Caco-2 (cell line): ENCODE data around the gene SLC6A17. TPM values are rescaled to one million over a fixed set of nuclear protein-coding genes. Genes with fewer than 3 reads are reported as not detected.

Experiments
- BruUV-seq: library from RNA; stranded (reverse); fragments of 400-500 nt; replicated peaks from 2 replicates; lab custom pipeline; 2021; lab: Mats Ljungman, UMichigan
- CTCF ChIA-PET: fragments of 300-600 bp; sonication (Branson Sonifier 250); formaldehyde crosslinking; loops from one replicate; lab custom pipeline; 2022; ENCODE audit warnings: antibody characterized with exemption; lab: Charles Lee
- POLR2A ChIA-PET: fragments of 300-600 bp; sonication (Branson Sonifier 250); formaldehyde crosslinking; loops from one replicate; lab custom pipeline; 2022; ENCODE audit warnings: antibody characterized with exemption; lab: Charles Lee
- DNase-seq, 2 experiments: peaks; one replicate each; pipeline versions ENCODE4 v3.0.0 to v3.0.0-alpha.2; 2020 to 2022
- H3K27me3 ChIP-seq: replicated peaks from 2 replicates; pipeline ENCODE4 v1.6.0; 2011; ENCODE audit warnings: low read length; ENCODE audit not compliant: control insufficient read depth, insufficient read depth
- H3K36me3 ChIP-seq: 2 replicates; pipeline ENCODE4 v1.5.1; 2011; ENCODE audit warnings: low read length; ENCODE audit not compliant: control insufficient read depth, insufficient read depth
- H3K4me1 ChIP-seq: fragments of 250-450 bp; sonication (Bioruptor Pico); 2 replicates; pipeline ENCODE4 v1.5.1; 2020; ENCODE audit warnings: mild to moderate bottlenecking
- H3K4me3 ChIP-seq: 2 replicates; pipeline ENCODE4 v1.5.1; 2011; ENCODE audit warnings: low read depth, mild to moderate bottlenecking, control low read depth, low read length
- H3K9me3 ChIP-seq: fragments of 250-450 bp; sonication (Bioruptor Pico); 2 replicates; pipeline ENCODE4 v1.5.1; 2020; ENCODE audit warnings: mild to moderate bottlenecking, moderate library complexity
- H3K27ac Mint-ChIP-seq: one replicate; pipeline ENCODE4 v1.8.0; 2022; ENCODE audit warnings: mixed read lengths; ENCODE audit not compliant: unreplicated experiment
- H3K27me3 Mint-ChIP-seq: one replicate; pipeline ENCODE4 v1.8.0; 2022; ENCODE audit warnings: mixed read lengths; ENCODE audit not compliant: insufficient read depth, unreplicated experiment
- H3K36me3 Mint-ChIP-seq: one replicate; pipeline ENCODE4 v1.8.0; 2022; ENCODE audit warnings: mild to moderate bottlenecking, mixed read lengths; ENCODE audit not compliant: insufficient read depth, unreplicated experiment
- H3K4me1 Mint-ChIP-seq: one replicate; pipeline ENCODE4 v1.8.0; 2022; ENCODE audit warnings: low read depth, mixed read lengths; ENCODE audit not compliant: unreplicated experiment
- H3K4me3 Mint-ChIP-seq: one replicate; pipeline ENCODE4 v1.8.0; 2022; ENCODE audit warnings: mild to moderate bottlenecking, moderate library complexity, mixed read lengths; ENCODE audit not compliant: unreplicated experiment
- H3K9me3 Mint-ChIP-seq: one replicate; pipeline ENCODE4 v1.8.0; 2022; ENCODE audit warnings: mixed read lengths; ENCODE audit not compliant: unreplicated experiment
- CTCF ChIP-seq, 2 experiments: fragments of 200-600 bp in 1 of 2; IDR thresholded peaks; 1 replicate in 1 of 2; 2 replicates in 1 of 2; pipeline versions ENCODE4 v1.5.1 to v1.8.0; 2011 to 2022; ENCODE audit warnings: antibody characterized with exemption in 1 of 2, control low read depth in 1 of 2, inconsistent platforms in 1 of 2, low read depth in 1 of 2, low read length in 1 of 2, mild to moderate bottlenecking in 1 of 2, moderate library complexity in 1 of 2; ENCODE audit not compliant: insufficient read depth in 1 of 2, severe bottlenecking in 1 of 2, unreplicated experiment in 1 of 2
- intact Hi-C: fragments of 100-400 bp; cut with micrococcal nuclease; formaldehyde crosslinking; loops from one replicate; pipeline ENCODE4 v1.10.0; 2022; ENCODE audit not compliant: unreplicated experiment
- total RNA-seq: library from RNA; stranded (reverse); gene quantifications from 2 replicates; pipeline ENCODE4 v1.2.3, GENCODE V29; 2022

Gene SLC6A17
- total RNA-seq, 1 experiment from 2014 or later: not detected

- Histone ChIP-seq H3K9me3 (no peaks in the 10 kb centered on the region), H3K4me3 (no peak overlapping the region), H3K4me1 (peaks cover 16% of the 10 kb centered on the region), H3K27me3 (no peaks in the 10 kb centered on the region), H3K36me3 (no peaks in the 10 kb centered on the region)
- no peak for TF ChIP-seq CTCF (IDR thresholded peaks at IDR 0.05; ENCODE audit: insufficient read depth in 1 of 2, low read depth in 1 of 2, low read length in 1 of 2, severe bottlenecking in 1 of 2, unreplicated experiment in 1 of 2)
- Mint-ChIP-seq H3K9me3 (no peaks in the 10 kb centered on the region), H3K36me3 (peaks cover 9% of the 10 kb centered on the region), H3K4me1 (peaks cover 12% of the 10 kb centered on the region), H3K27ac (no peak overlapping the region), H3K27me3 (no peaks in the 10 kb centered on the region), H3K4me3 (no peak overlapping the region)
- no TSS peak for BruUV-seq
- no peak for DNase-seq
- ChIA-PET CTCF (interaction anchor here (1.3 kb wide), 1 partner anchor 18 kb away, joined by 4 read pairs; no protein-coding TSS in a partner anchor), POLR2A (no interaction called here)
- intact Hi-C loops: no loop called here
Measured at GRCh38 chr1:110225756-110226404, 75.6 kb downstream of the SLC6A17 start.

- Mint-ChIP-seq H3K4me3 (no peak overlapping the region), H3K9me3 (no peaks in the 10 kb centered on the region), H3K27me3 (no peaks in the 10 kb centered on the region), H3K27ac (no peak overlapping the region), H3K36me3 (peaks cover 9% of the 10 kb centered on the region), H3K4me1 (peaks cover 12% of the 10 kb centered on the region)
- ChIA-PET CTCF (no interaction called here), POLR2A (no interaction called here)
- H3K36me3 ChIP-seq: no peaks in the 10 kb centered on the region
- no TSS peak for BruUV-seq
- no peak for DNase-seq
- H3K4me1 ChIP-seq: peaks cover 16% of the 10 kb centered on the region
- no peaks in the 10 kb centered on the region for H3K27me3 ChIP-seq
- H3K9me3 ChIP-seq: no peaks in the 10 kb centered on the region
- TF ChIP-seq CTCF (IDR thresholded peaks at IDR 0.05; ENCODE audit: insufficient read depth in 1 of 2, low read depth in 1 of 2, low read length in 1 of 2, severe bottlenecking in 1 of 2, unreplicated experiment in 1 of 2): no peak
- no peak overlapping the region for H3K4me3 ChIP-seq
- intact Hi-C loops: no loop called here
Measured at GRCh38 chr1:110227774-110228173, 77.5 kb downstream of the SLC6A17 start.

DNA sequence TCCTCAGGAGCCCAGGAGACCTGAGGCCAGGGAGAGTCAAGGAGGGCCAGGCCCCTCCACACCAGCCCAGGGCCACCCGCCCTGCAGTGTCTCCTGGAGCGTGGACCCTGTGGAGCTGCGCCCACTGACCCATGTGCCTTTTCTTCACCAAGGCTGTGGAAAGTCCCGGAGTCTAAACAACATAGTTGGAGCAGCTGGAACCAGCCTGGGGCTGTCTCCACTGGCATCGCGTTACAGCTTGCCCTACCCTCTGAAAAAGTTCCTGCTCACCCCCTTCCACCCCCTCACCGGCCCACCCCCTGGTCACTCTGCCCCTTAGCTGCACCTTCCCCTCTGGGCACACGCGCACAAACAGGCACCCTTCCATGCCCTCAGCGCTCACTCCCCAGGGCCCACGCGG is 78.1 kb downstream of the SLC6A17 start:
- Mint-ChIP-seq H3K27me3 (no peaks in the 10 kb centered on the region), H3K36me3 (peaks cover 9% of the 10 kb centered on the region), H3K9me3 (no peaks in the 10 kb centered on the region), H3K4me1 (peaks cover 12% of the 10 kb centered on the region), H3K27ac (no peak overlapping the region), H3K4me3 (no peak overlapping the region)
- ChIA-PET POLR2A (interaction anchor here (0.6 kb wide), 1 partner anchor 102 kb away, joined by 4 read pairs; no protein-coding TSS in a partner anchor), CTCF (interaction anchor here (1.2 kb wide), 1 partner anchor 19 kb away, joined by 4 read pairs; no protein-coding TSS in a partner anchor)
- Histone ChIP-seq H3K27me3 (no peaks in the 10 kb centered on the region), H3K4me3 (no peak overlapping the region), H3K4me1 (peaks cover 16% of the 10 kb centered on the region), H3K9me3 (no peaks in the 10 kb centered on the region), H3K36me3 (no peaks in the 10 kb centered on the region)
- TF ChIP-seq CTCF (IDR thresholded peaks at IDR 0.05; ENCODE audit: insufficient read depth in 1 of 2, low read depth in 1 of 2, low read length in 1 of 2, severe bottlenecking in 1 of 2, unreplicated experiment in 1 of 2): no peak
- no peak for DNase-seq
- no TSS peak for BruUV-seq
- intact Hi-C loops: no loop called here
